GM12878 (cell line): ENCODE data around the gene C1orf198. TPM values are rescaled to one million over a fixed set of nuclear protein-coding genes. Genes with fewer than 3 reads are reported as not detected.

Experiments used
- ATAC-seq: fragments of 200-7000 bp; cut with Tn5 transposase; 3 replicates; pipeline ENCODE4 v1.9.1; 2020; ENCODE audit warnings: mild to moderate bottlenecking, moderate library complexity
- BruUV-seq: library from RNA; stranded (reverse); fragments of 400-500 nt; replicated peaks from 2 replicates; lab custom pipeline; 2021; lab: Mats Ljungman, UMichigan
- CTCF ChIA-PET: fragments of 300-600 bp; sonication (Branson Sonifier 250); formaldehyde crosslinking; extraction: SDS; loops from one replicate; lab custom pipeline; 2021; ENCODE audit warnings: inconsistent platforms; lab: Yijun Ruan, JAX
- POLR2A ChIA-PET: fragments of 350-600 bp; formaldehyde crosslinking; extraction: SDS; loops from one replicate; lab custom pipeline; 2021; ENCODE audit warnings: inconsistent platforms; lab: Charles Lee
- RAD21 ChIA-PET: fragments of 300-600 bp; sonication (Branson Sonifier 250); formaldehyde crosslinking; loops from one replicate; lab custom pipeline; 2023; ENCODE audit warnings: antibody characterized with exemption; ENCODE audit not compliant: unreplicated experiment; lab: Charles Lee
- SMC1A ChIA-PET: fragments of 300-600 bp; sonication (Branson Sonifier 250); formaldehyde crosslinking; loops from one replicate; lab custom pipeline; 2023; ENCODE audit not compliant: unreplicated experiment, uncharacterized antibody; lab: Charles Lee
- DNase-seq: peaks from one replicate; pipeline ENCODE4 v3.0.0-alpha.2; 2011; ENCODE audit warnings: low read depth, low spot score
- FAIRE-seq: peaks from 3 replicates; lab custom pipeline; 2011; peaks lifted over from hg19 to GRCh38; lab: Jason Lieb, UNC
- H2AFZ ChIP-seq: 2 replicates; pipeline ENCODE4 v1.6.0; 2011; ENCODE audit warnings: low read depth, low read length, control low read depth; ENCODE audit not compliant: control insufficient read depth
- H3K27ac ChIP-seq: 2 replicates; pipeline ENCODE4 v1.5.1; 2011; ENCODE audit warnings: control low read depth; ENCODE audit not compliant: control insufficient read depth, insufficient read depth
- H3K27me3 ChIP-seq, 2 experiments: replicated peaks in 1 of 2; 2 replicates each; pipeline versions ENCODE4 v1.6.0 to v1.6.1; 2011; ENCODE audit warnings: low read length in 1 of 2; ENCODE audit not compliant: control insufficient read depth in 2 of 2, insufficient read depth in 2 of 2
- H3K36me3 ChIP-seq, 2 experiments: 2 replicates each; pipeline ENCODE4 v1.5.1; 2011; ENCODE audit warnings: low read length in 1 of 2; ENCODE audit not compliant: control insufficient read depth in 2 of 2, insufficient read depth in 2 of 2
- H3K4me1 ChIP-seq: 2 replicates; pipeline ENCODE4 v1.6.1; 2011; ENCODE audit warnings: mild to moderate bottlenecking, low read length, moderate library complexity, mixed read lengths; ENCODE audit not compliant: control insufficient read depth, insufficient read depth
- H3K4me2 ChIP-seq: 2 replicates; pipeline ENCODE4 v1.6.0; 2011; ENCODE audit warnings: control low read depth; ENCODE audit not compliant: control insufficient read depth, insufficient read depth
- H3K4me3 ChIP-seq: fragments of 200-600 bp; sonication (generic); 2 replicates; pipeline ENCODE4 v1.5.1; 2016
- H3K79me2 ChIP-seq: 2 replicates; pipeline ENCODE4 v1.6.0; 2011; ENCODE audit warnings: low read length; ENCODE audit not compliant: control insufficient read depth, insufficient read depth
- H3K9ac ChIP-seq: 2 replicates; pipeline ENCODE4 v1.8.0; 2011; ENCODE audit warnings: low read length, control low read depth, mixed read lengths; ENCODE audit not compliant: control insufficient read depth, insufficient read depth
- H3K9me3 ChIP-seq: replicated peaks from 3 replicates; pipeline ENCODE4 v1.5.1; 2011; ENCODE audit warnings: mild to moderate bottlenecking, low read length; ENCODE audit not compliant: control insufficient read depth, insufficient read depth
- H4K20me1 ChIP-seq: 2 replicates; pipeline ENCODE4 v1.6.0; 2011; ENCODE audit not compliant: control insufficient read depth, insufficient read depth
- BACH1 ChIP-seq: fragments of 450-650 bp; IDR thresholded peaks from 2 replicates; pipeline ENCODE4 v1.6.1; 2017; ENCODE audit warnings: mild to moderate bottlenecking, borderline replicate concordance
- CBFB ChIP-seq: IDR thresholded peaks from 2 replicates; pipeline ENCODE4 v1.6.1; 2016; ENCODE audit warnings: antibody characterized with exemption, low read depth
- CBX5 ChIP-seq: sonication (generic); IDR thresholded peaks from 2 replicates; pipeline ENCODE4 v1.6.1; 2016; ENCODE audit warnings: low read depth, moderate library complexity, mild to moderate bottlenecking, inconsistent platforms
- CEBPB ChIP-seq, 2 experiments: fragments of 150-350 bp in 1 of 2; IDR thresholded peaks; 2 replicates each; pipeline ENCODE4 v1.6.1; 2012 to 2014; ENCODE audit warnings: low read depth in 2 of 2, low read length in 2 of 2, borderline replicate concordance in 1 of 2, inconsistent platforms in 1 of 2
- CHD1 ChIP-seq: IDR thresholded peaks from 2 replicates; pipeline ENCODE4 v1.6.1; 2012; ENCODE audit warnings: low read depth, low read length, improper control_type of control experiment
- EGR1 ChIP-seq, 2 experiments: IDR thresholded peaks; 1 replicate in 1 of 2; 2 replicates in 1 of 2; pipeline ENCODE4 v1.6.1; 2011 to 2012; ENCODE audit warnings: low read depth in 2 of 2, low read length in 2 of 2, borderline replicate concordance in 1 of 2, mild to moderate bottlenecking in 1 of 2, moderate library complexity in 1 of 2
- IRF5 ChIP-seq: fragments of 450-650 bp; IDR thresholded peaks from 2 replicates; pipeline ENCODE4 v1.6.1; 2017; ENCODE audit warnings: borderline replicate concordance
- MTA2 ChIP-seq: fragments of 450-650 bp; IDR thresholded peaks from 2 replicates; pipeline ENCODE4 v1.6.1; 2016; ENCODE audit warnings: low read depth, mild to moderate bottlenecking, moderate library complexity
- MYB ChIP-seq: fragments of 150-350 bp; IDR thresholded peaks from 2 replicates; pipeline ENCODE4 v1.6.1; 2014; ENCODE audit warnings: mild to moderate bottlenecking, low read depth, low read length, borderline replicate concordance
- NFIC ChIP-seq: IDR thresholded peaks from 2 replicates; pipeline ENCODE4 v1.6.1; 2012; ENCODE audit warnings: low read depth, mild to moderate bottlenecking, inconsistent platforms, low read length, moderate library complexity
- RAD51 ChIP-seq: fragments of 450-650 bp; IDR thresholded peaks from 2 replicates; pipeline ENCODE4 v1.6.1; 2016; ENCODE audit warnings: moderate library complexity, mild to moderate bottlenecking, inconsistent platforms
- RFX5 ChIP-seq: IDR thresholded peaks from 2 replicates; pipeline ENCODE4 v1.6.1; 2011; ENCODE audit warnings: low read depth, low read length, improper control_type of control experiment
- RUNX3 ChIP-seq: IDR thresholded peaks from 2 replicates; pipeline ENCODE4 v1.6.1; 2012; ENCODE audit warnings: low read length, inconsistent platforms
- ZNF24 ChIP-seq: fragments of 450-650 bp; IDR thresholded peaks from 2 replicates; pipeline ENCODE4 v1.6.1; 2017; ENCODE audit warnings: antibody characterized with exemption, mild to moderate bottlenecking
- WGBS: methylation state at CpG from one replicate; pipeline ENCODE4 v1.1.6; 2016; ENCODE audit warnings: low lambda C conversion rate; ENCODE audit not compliant: insufficient replicate concordance, insufficient coverage; ENCODE audit errors: missing lambda C conversion rate; 5-methylcytosine and 5-hydroxymethylcytosine counted together
- in situ Hi-C: fragments of 300-500 bp; cut with MboI; formaldehyde crosslinking; loops from 9 replicates; pipeline ENCODE4 v1.14.3; 2018; ENCODE audit warnings: mixed read lengths
- intact Hi-C: fragments of 100-400 bp; cut with micrococcal nuclease; formaldehyde crosslinking; loops from one replicate; pipeline ENCODE4 v1.14.2; 2022; ENCODE audit not compliant: unreplicated experiment
- polyA plus RNA-seq, 11 experiments: library from polyadenylated mRNA; depleted of rRNA in 4 of 11; unstranded in 6 of 11; stranded (reverse) in 5 of 11; fragments of >200 nt; fragmentation: Nextera tagmentation in 4 of 11; fragmentation: Illumina TruSeq in 1 of 11; extraction: Ambion mirVana in 4 of 11; extraction: Trizol in 1 of 11; gene quantifications; 1 replicate in 1 of 11; 2 replicates in 10 of 11; pipeline versions ENCODE4 v1.2.1 to v1.2.3, GENCODE V29; 2011 to 2016; ENCODE audit warnings: inconsistent platforms in 2 of 11, missing spikeins in 2 of 11, low read depth in 1 of 11
- total RNA-seq, 4 experiments: library from RNA; depleted of rRNA in 3 of 4; stranded (reverse); fragments of >200 nt in 3 of 4; fragmentation: Illumina TruSeq in 1 of 4; extraction: Trizol in 1 of 4; gene quantifications; 2 replicates each; pipeline versions ENCODE4 v1.2.1 to v1.2.3, GENCODE V29; 2013 to 2021

Gene C1orf198
- total and polyA plus RNA-seq, 10 of the 15 experiments (the other 5 are each of a cell fraction or from before 2014, with no cell fraction given) = 0.16 to 2.8 (median 1.1) TPM

- TF ChIP-seq IRF5 (no peak), BACH1 (no peak), RAD51 (no peak), CBFB (no peak), RFX5 (no peak), MTA2 (no peak), RUNX3 (no peak), CBX5 (no peak), EGR1 (IDR thresholded peaks at IDR 0.05; ENCODE audit: borderline replicate concordance in 1 of 2, low read depth in 2 of 2, low read length in 2 of 2) (no peak)
These were observed 30.4 kb upstream of the C1orf198 start (continued) for GRCh38 chr1:230898748-230899147.

GRCh38 chr1:230898144-230898543, 29.8 kb upstream of the C1orf198 start:
- no peaks in the 10 kb centered on the region for H3K27me3 ChIP-seq
- ChIA-PET RAD21 (no interaction called here), POLR2A (no interaction called here), CTCF (no interaction called here), SMC1A (no interaction called here)
- H3K4me1 ChIP-seq = no peaks in the 10 kb centered on the region
- H3K9ac ChIP-seq = no peak overlapping the region
- no peaks in the 10 kb centered on the region for H4K20me1 ChIP-seq
- H3K9me3 ChIP-seq = no peaks in the 10 kb centered on the region
- H3K79me2 ChIP-seq = no peaks in the 10 kb centered on the region
- no peaks in the 10 kb centered on the region; a peak in 1 of 4 replicates for H3K36me3 ChIP-seq
- FAIRE-seq = no peak
- H3K4me2 ChIP-seq = no peak overlapping the region
- no TSS peak for BruUV-seq
- TF ChIP-seq MYB = no peak
- no peak for TF ChIP-seq MTA2
- no peak for TF ChIP-seq NFIC
- no peak for TF ChIP-seq CEBPB (IDR thresholded peaks at IDR 0.05; ENCODE audit: borderline replicate concordance in 1 of 2, low read depth in 2 of 2, low read length in 2 of 2)
- TF ChIP-seq CHD1 = no peak
- TF ChIP-seq ZNF24 = no peak
- no peak overlapping the region for H2AFZ ChIP-seq
- no peak overlapping the region for H3K27ac ChIP-seq
- intact Hi-C loops = no loop called here
- no peak overlapping the region for H3K4me3 ChIP-seq
- DNase-seq = no peak
- WGBS = 94% methylated on average over 4 of the region's 4 CpGs
- in situ Hi-C loops = no loop called here
- no peak for ATAC-seq
